Endothelial cell of umbilical vein (primary cell): Measurements from ENCODE around the gene ADSS1. TPM values are rescaled to one million over a fixed set of nuclear protein-coding genes. Genes with fewer than 3 reads are reported as not detected.

Experiments
- BruUV-seq: library from RNA; stranded (reverse); fragments of 400-500 nt; replicated peaks from 2 replicates; lab custom pipeline; 2021; lab: Mats Ljungman, UMichigan
- CTCF ChIA-PET: fragments of 300-600, 350-600 bp; sonication (Branson Sonifier 250); formaldehyde crosslinking; loops from one replicate; lab custom pipeline; 2021; ENCODE audit warnings: antibody characterized with exemption, inconsistent platforms; lab: Charles Lee
- POLR2A ChIA-PET: fragments of 300-600, 350-600 bp; sonication (Branson Sonifier 250); formaldehyde crosslinking; loops from one replicate; lab custom pipeline; 2021; ENCODE audit warnings: antibody characterized with exemption, inconsistent platforms; lab: Charles Lee
- DNase-seq: peaks from one replicate; pipeline ENCODE4 v3.0.0-alpha.2; 2011; ENCODE audit warnings: low read depth, low spot score
- FAIRE-seq: peaks from 2 replicates; lab custom pipeline; 2011; peaks lifted over from hg19 to GRCh38; lab: Jason Lieb, UNC
- H2AFZ ChIP-seq: 2 replicates; pipeline ENCODE4 v1.6.0; 2012; ENCODE audit warnings: low read depth, low read length, control low read depth, inconsistent platforms
- H3K27ac ChIP-seq: 2 replicates; pipeline ENCODE4 v1.5.1; 2011; ENCODE audit warnings: low read depth, mild to moderate bottlenecking, control low read depth, low read length, moderate library complexity; ENCODE audit not compliant: insufficient read depth
- H3K27me3 ChIP-seq, 2 experiments: 2 replicates each; pipeline versions ENCODE4 v1.6.0 to v1.6.1; 2011; ENCODE audit warnings: low read length in 2 of 2, mixed read lengths in 1 of 2; ENCODE audit not compliant: control insufficient read depth in 2 of 2, insufficient read depth in 2 of 2
- H3K36me3 ChIP-seq, 2 experiments: 2 replicates in 1 of 2; 3 replicates in 1 of 2; pipeline ENCODE4 v1.5.1; 2011; ENCODE audit warnings: low read length in 2 of 2, mild to moderate bottlenecking in 1 of 2, moderate library complexity in 1 of 2; ENCODE audit not compliant: control insufficient read depth in 2 of 2, insufficient read depth in 2 of 2; ENCODE audit errors: extremely low read depth in 1 of 2
- H3K4me1 ChIP-seq: 3 replicates; pipeline ENCODE4 v1.5.1; 2011; ENCODE audit warnings: mild to moderate bottlenecking, low read length; ENCODE audit not compliant: control insufficient read depth, insufficient read depth; ENCODE audit errors: extremely low read depth
- H3K4me2 ChIP-seq: 2 replicates; pipeline ENCODE4 v1.6.1; 2011; ENCODE audit warnings: low read length, control low read depth, mixed read lengths; ENCODE audit not compliant: insufficient read depth
- H3K4me3 ChIP-seq, 3 experiments: fragments of 200-600 bp in 1 of 3; sonication (generic), shearing (Covaris generic) in 1 of 3; replicated peaks in 1 of 3; 2 replicates each; pipeline ENCODE4 v1.5.1; 2011 to 2016; ENCODE audit warnings: control low read depth in 3 of 3, low read length in 3 of 3, mild to moderate bottlenecking in 2 of 3, inconsistent platforms in 1 of 3, low read depth in 1 of 3, moderate library complexity in 1 of 3; ENCODE audit not compliant: insufficient read depth in 1 of 3
- H3K79me2 ChIP-seq: 2 replicates; pipeline ENCODE4 v1.6.0; 2012; ENCODE audit warnings: low read length, inconsistent platforms; ENCODE audit not compliant: control insufficient read depth, insufficient read depth
- H3K9ac ChIP-seq: replicated peaks from 2 replicates; pipeline ENCODE3; 2011; ENCODE audit warnings: low read length, control low read depth; ENCODE audit not compliant: insufficient read depth; ENCODE audit errors: extremely low read depth
- H3K9me1 ChIP-seq: replicated peaks from 3 replicates; pipeline ENCODE4 v1.6.0; 2011; ENCODE audit warnings: mild to moderate bottlenecking, low read length; ENCODE audit not compliant: control insufficient read depth, insufficient read depth; ENCODE audit errors: extremely low read depth
- H3K9me3 ChIP-seq: replicated peaks from 2 replicates; pipeline ENCODE4 v1.5.1; 2012; ENCODE audit warnings: low read length, inconsistent platforms; ENCODE audit not compliant: control insufficient read depth, insufficient read depth
- H4K20me1 ChIP-seq: replicated peaks from 2 replicates; pipeline ENCODE3; 2011; ENCODE audit warnings: mild to moderate bottlenecking, low read length; ENCODE audit not compliant: control insufficient read depth, insufficient read depth; ENCODE audit errors: extremely low read depth
- CTCF ChIP-seq, 2 donors: IDR thresholded peaks; 1 replicate in 1 of 2; 2 replicates in 1 of 2; pipeline ENCODE4 v1.5.1; 2011; ENCODE audit warnings: low read length in 2 of 2, mild to moderate bottlenecking in 2 of 2, moderate library complexity in 2 of 2, control low read depth in 1 of 2, inconsistent platforms in 1 of 2, low read depth in 1 of 2; ENCODE audit not compliant: insufficient read depth in 1 of 2; ENCODE audit errors: extremely low read depth in 1 of 2
- EZH2 ChIP-seq: IDR thresholded peaks from 2 replicates; pipeline ENCODE4 v1.6.1; 2012; ENCODE audit warnings: borderline replicate concordance, low read depth, mild to moderate bottlenecking, moderate library complexity, low read length, inconsistent platforms; ENCODE audit not compliant: severe bottlenecking
- FOS ChIP-seq: IDR thresholded peaks from 2 replicates; pipeline ENCODE4 v1.6.1; 2011; ENCODE audit warnings: mild to moderate bottlenecking, low read length, moderate library complexity, borderline replicate concordance; ENCODE audit not compliant: insufficient read depth
- GATA2 ChIP-seq: IDR thresholded peaks from 2 replicates; pipeline ENCODE4 v1.7.0; 2011; ENCODE audit warnings: low read depth, mild to moderate bottlenecking, moderate library complexity, mixed read lengths, low read length; ENCODE audit not compliant: insufficient read length, insufficient read depth
- JUN ChIP-seq: IDR thresholded peaks from 2 replicates; pipeline ENCODE4 v1.6.1; 2011; ENCODE audit warnings: borderline replicate concordance, low read depth; ENCODE audit not compliant: insufficient read length, insufficient read depth
- MAX ChIP-seq: IDR thresholded peaks from 2 replicates; pipeline ENCODE4 v1.6.1; 2011; ENCODE audit not compliant: insufficient read depth, insufficient read length
- MYC ChIP-seq: IDR thresholded peaks from one replicate; pipeline ENCODE4 v1.6.1; 2011; ENCODE audit warnings: mild to moderate bottlenecking, low read depth, low read length
- POLR2A ChIP-seq: IDR thresholded peaks from 2 replicates; pipeline ENCODE4 v1.6.1; 2012; ENCODE audit warnings: low read depth, mild to moderate bottlenecking, control low read depth, low read length
- POLR2AphosphoS5 ChIP-seq: IDR thresholded peaks from 2 replicates; pipeline ENCODE4 v1.6.1; 2012; ENCODE audit warnings: low read depth, mild to moderate bottlenecking, control low read depth, low read length, moderate library complexity; ENCODE audit not compliant: insufficient read depth
- dilution Hi-C: fragments of 300-500 bp; cut with MboI; formaldehyde crosslinking; loops from one replicate; pipeline ENCODE4 v1.15.0; 2019; ENCODE audit warnings: low sequenced_read_pairs; ENCODE audit not compliant: extremely low pct_ligation_motif_present
- intact Hi-C: fragments of 100-400 bp; cut with micrococcal nuclease; formaldehyde crosslinking; loops from one replicate; pipeline ENCODE4 v1.10.0; 2022
- polyA plus RNA-seq, 4 experiments: library from polyadenylated mRNA; depleted of rRNA in 3 of 4; stranded (reverse) in 3 of 4; unstranded in 1 of 4; fragments of >200 nt; gene quantifications; 2 replicates each; pipeline versions ENCODE4 v1.2.1 to v1.2.3, GENCODE V29; 2011 to 2012; ENCODE audit warnings: missing spikeins in 1 of 4
- total RNA-seq: library from RNA; stranded (reverse); gene quantifications from 2 replicates; pipeline ENCODE4 v1.2.3, GENCODE V29; 2021

The ADSS1 gene
- total and polyA plus RNA-seq, 2 donors (not counting 3 experiments of a cell fraction or from before 2014, with no cell fraction given): 1.9 TPM

- Histone ChIP-seq H4K20me1 (no peaks in the 10 kb centered on the region), H2AFZ (no peak overlapping the region), H3K27ac (no peak overlapping the region), H3K36me3 (no peaks in the 10 kb centered on the region), H3K9ac (no peak overlapping the region), H3K4me3 (no peak overlapping the region), H3K4me2 (no peak overlapping the region), H3K9me1 (no peaks in the 10 kb centered on the region), H3K79me2 (peaks cover 9% of the 10 kb centered on the region), H3K9me3 (no peaks in the 10 kb centered on the region), H3K27me3 (no peaks in the 10 kb centered on the region), H3K4me1 (peaks cover 31% of the 10 kb centered on the region)
- BruUV-seq: no TSS peak
- dilution Hi-C loops (no loop called here), intact Hi-C loops (no loop called here)
- no peak for FAIRE-seq
- ChIA-PET POLR2A (no interaction called here), CTCF (no interaction called here)
- DNase-seq: no peak
- no peak for TF ChIP-seq EZH2
Measured at GRCh38 chr14:104685216-104685997, 38.6 kb upstream of the ADSS1 start.

GRCh38 chr14:104685998-104686610 is 37.9 kb upstream of the ADSS1 start:
- H3K9me1 ChIP-seq: no peaks in the 10 kb centered on the region
- TF ChIP-seq GATA2: no peak
- TF ChIP-seq MAX: no peak
- no peak for TF ChIP-seq JUN
- TF ChIP-seq FOS: no peak
- TF ChIP-seq POLR2AphosphoS5: no peak
- TF ChIP-seq EZH2: no peak
- TF ChIP-seq CTCF (IDR thresholded peaks at IDR 0.05; ENCODE audit: extremely low read depth in 1 of 2, insufficient read depth in 1 of 2, low read depth in 1 of 2, low read length in 2 of 2): no peak
- TF ChIP-seq MYC: no peak
- TF ChIP-seq POLR2A: no peak
- H3K27ac ChIP-seq: no peak overlapping the region
- dilution Hi-C loops (no loop called here), intact Hi-C loops (no loop called here)
- H3K36me3 ChIP-seq: no peaks in the 10 kb centered on the region
- no peak overlapping the region for H3K4me3 ChIP-seq
- no peak overlapping the region for H2AFZ ChIP-seq
- POLR2A ChIA-PET: no interaction called here
- BruUV-seq: no TSS peak
- H3K79me2 ChIP-seq: peaks cover 16% of the 10 kb centered on the region
- DNase-seq (no peak), FAIRE-seq (no peak)
- peaks cover 31% of the 10 kb centered on the region for H3K4me1 ChIP-seq
- CTCF ChIA-PET: interaction anchor here (1.3 kb wide), 1 partner anchor 83 kb away, joined by 3 read pairs; no protein-coding TSS in a partner anchor
- no peak overlapping the region for H3K9ac ChIP-seq
- H3K27me3 ChIP-seq: no peaks in the 10 kb centered on the region
- H3K9me3 ChIP-seq: no peaks in the 10 kb centered on the region
- H3K4me2 ChIP-seq: no peak overlapping the region
- no peaks in the 10 kb centered on the region for H4K20me1 ChIP-seq
